OCI-LY1 (cell line): ENCODE measurements around the gene GTF2E1.

Experiments used
- H2AFZ ChIP-seq: fragments of 200-600 bp; sonication (generic), shearing (Covaris generic); 2 replicates; pipeline ENCODE4 v1.6.0; 2014; ENCODE audit warnings: antibody characterized with exemption, mild to moderate bottlenecking, low read length
- H3F3A ChIP-seq: fragments of 200-600 bp; sonication (generic), shearing (Covaris generic); 2 replicates; pipeline ENCODE4 v1.6.0; 2014; ENCODE audit warnings: mild to moderate bottlenecking, antibody characterized with exemption, low read length, moderate library complexity; ENCODE audit not compliant: insufficient read depth
- H3K27ac ChIP-seq: fragments of 200-600 bp; sonication (generic); 2 replicates; pipeline ENCODE4 v1.5.1; 2014; ENCODE audit warnings: low read length, mixed run types, mild to moderate bottlenecking, low read depth; ENCODE audit not compliant: poor library complexity, severe bottlenecking
- H3K27me3 ChIP-seq: fragments of 200-600 bp; sonication (generic); 2 replicates; pipeline ENCODE4 v1.6.0; 2014; ENCODE audit warnings: antibody characterized with exemption, mild to moderate bottlenecking, low read length, moderate library complexity; ENCODE audit not compliant: insufficient read depth
- H3K36me3 ChIP-seq: fragments of 200-600 bp; sonication (generic); 2 replicates; pipeline ENCODE4 v1.6.1; 2014; ENCODE audit warnings: mild to moderate bottlenecking, antibody characterized with exemption, low read length, moderate library complexity, mixed read lengths; ENCODE audit not compliant: insufficient read depth
- H3K4me1 ChIP-seq: fragments of 200-600 bp; sonication (generic); 2 replicates; pipeline ENCODE4 v1.5.1; 2014; ENCODE audit warnings: mild to moderate bottlenecking, low read length, moderate library complexity; ENCODE audit not compliant: insufficient read depth, severe bottlenecking
- H3K4me2 ChIP-seq: fragments of 200-600 bp; sonication (generic), shearing (Covaris generic); 2 replicates; pipeline ENCODE4 v1.6.1; 2014; ENCODE audit warnings: low read length
- H3K4me3 ChIP-seq: fragments of 200-600 bp; sonication (generic); 2 replicates; pipeline ENCODE4 v1.5.1; 2014; ENCODE audit warnings: low read length, low read depth, mild to moderate bottlenecking, mixed read lengths; ENCODE audit not compliant: poor library complexity, severe bottlenecking
- H3K79me2 ChIP-seq: fragments of 200-600 bp; shearing (Covaris generic); 2 replicates; pipeline ENCODE4 v1.6.1; 2016; ENCODE audit warnings: mixed run types, low read length, mixed read lengths; ENCODE audit not compliant: insufficient read depth
- H3K9ac ChIP-seq: fragments of 200-600 bp; sonication (generic), shearing (Covaris generic); 2 replicates; pipeline ENCODE4 v1.6.1; 2014; ENCODE audit warnings: mild to moderate bottlenecking, low read length, mixed read lengths
- H3K9me2 ChIP-seq: fragments of 200-600 bp; sonication (generic), shearing (Covaris generic); 2 replicates; pipeline ENCODE4 v1.6.1; 2014; ENCODE audit warnings: low read depth, mild to moderate bottlenecking, low read length, mixed read lengths
- H3K9me3 ChIP-seq: fragments of 200-600 bp; shearing (Covaris generic); 2 replicates; pipeline ENCODE4 v1.6.1; 2014; ENCODE audit warnings: low read length, mixed read lengths
- H4K20me1 ChIP-seq: fragments of 200-600 bp; sonication (generic), shearing (Covaris generic); 2 replicates; pipeline ENCODE4 v1.6.0; 2016; ENCODE audit warnings: mild to moderate bottlenecking, low read length; ENCODE audit not compliant: insufficient read depth
- CTCF ChIP-seq: fragments of 200-600 bp; sonication (generic), shearing (Covaris generic); IDR thresholded peaks from 2 replicates; pipeline ENCODE4 v1.5.1; 2017; ENCODE audit warnings: mild to moderate bottlenecking, antibody characterized with exemption, low read length, moderate library complexity, mixed read lengths
- EZH2 ChIP-seq: fragments of 200-600 bp; sonication (generic), shearing (Covaris generic); IDR thresholded peaks from 2 replicates; pipeline ENCODE4 v1.8.0; 2017; ENCODE audit warnings: borderline replicate concordance, mixed run types, mild to moderate bottlenecking, antibody characterized with exemption, low read length, moderate library complexity, mixed read lengths

The GTF2E1 gene

GRCh38 chr3:120816728-120817127 is 74.2 kb downstream of the GTF2E1 start:
- Histone ChIP-seq H3K27me3 (no peaks in the 10 kb centered on the region), H3K4me3 (no peak overlapping the region), H4K20me1 (no peaks in the 10 kb centered on the region), H3K27ac (no peak overlapping the region), H3K9me3 (no peaks in the 10 kb centered on the region), H3K9ac (no peak overlapping the region), H3K4me2 (no peak overlapping the region), H3K79me2 (no peaks in the 10 kb centered on the region), H3K4me1 (no peaks in the 10 kb centered on the region), H3F3A (no peaks in the 10 kb centered on the region), H3K36me3 (no peaks in the 10 kb centered on the region), H2AFZ (no peak overlapping the region), H3K9me2 (no peaks in the 10 kb centered on the region)
- TF ChIP-seq CTCF (no peak), EZH2 (no peak)

GRCh38 chr3:120820748-120821147 is 78.2 kb downstream of the GTF2E1 start:
- Histone ChIP-seq H3K9me3 (no peaks in the 10 kb centered on the region), H3F3A (no peaks in the 10 kb centered on the region), H4K20me1 (no peaks in the 10 kb centered on the region), H3K79me2 (no peaks in the 10 kb centered on the region), H3K4me1 (no peaks in the 10 kb centered on the region), H3K9ac (no peak overlapping the region), H2AFZ (no peak overlapping the region), H3K4me2 (no peak overlapping the region), H3K36me3 (no peaks in the 10 kb centered on the region), H3K4me3 (no peak overlapping the region), H3K27me3 (no peaks in the 10 kb centered on the region), H3K9me2 (no peaks in the 10 kb centered on the region), H3K27ac (no peak overlapping the region)
- TF ChIP-seq CTCF (no peak), EZH2 (no peak)

- TF ChIP-seq EZH2 (no peak), CTCF (no peak)
Measured at GRCh38 chr3:120821426-120821825, 78.9 kb downstream of the GTF2E1 start.

More at GRCh38 chr3:120821426-120821825, 78.9 kb downstream of the GTF2E1 start:
- no peak overlapping the region for H2AFZ ChIP-seq
- no peaks in the 10 kb centered on the region for H3K36me3 ChIP-seq
- H3K79me2 ChIP-seq: no peaks in the 10 kb centered on the region
- no peaks in the 10 kb centered on the region for H3K9me2 ChIP-seq
- no peaks in the 10 kb centered on the region for H3K4me1 ChIP-seq
- H3K9me3 ChIP-seq: no peaks in the 10 kb centered on the region
- no peaks in the 10 kb centered on the region for H3F3A ChIP-seq
- H4K20me1 ChIP-seq: no peaks in the 10 kb centered on the region
- H3K27ac ChIP-seq: no peak overlapping the region
- H3K27me3 ChIP-seq: no peaks in the 10 kb centered on the region
- no peak overlapping the region for H3K4me2 ChIP-seq
- no peak overlapping the region for H3K9ac ChIP-seq
- no peak overlapping the region for H3K4me3 ChIP-seq
